Mucosa of stomach (tissue), 1 donor: ENCODE data around the gene CNNM2.

Experiments used
- H3K27me3 ChIP-seq: one replicate; pipeline ENCODE4 v1.7.0; 2013; ENCODE audit warnings: mild to moderate bottlenecking, low read length; ENCODE audit not compliant: control insufficient read depth, insufficient read depth
- H3K36me3 ChIP-seq: one replicate; pipeline ENCODE4 v1.7.0; 2013; ENCODE audit warnings: low read length; ENCODE audit not compliant: control insufficient read depth, insufficient read depth
- H3K4me1 ChIP-seq: one replicate; pipeline ENCODE4 v1.7.0; 2013; ENCODE audit warnings: mild to moderate bottlenecking, low read length; ENCODE audit not compliant: control insufficient read depth, insufficient read depth
- H3K4me3 ChIP-seq: one replicate; pipeline ENCODE4 v1.7.0; 2013; ENCODE audit warnings: low read length
- H3K9ac ChIP-seq: one replicate; pipeline ENCODE4 v1.7.0; 2013; ENCODE audit warnings: mild to moderate bottlenecking, low read length, moderate library complexity
- H3K9me3 ChIP-seq: one replicate; pipeline ENCODE4 v1.7.0; 2013; ENCODE audit warnings: mild to moderate bottlenecking, low read length, moderate library complexity; ENCODE audit not compliant: control insufficient read depth
- donor health status: Pancreatic carcinoma.

CNNM2 gene

DNA sequence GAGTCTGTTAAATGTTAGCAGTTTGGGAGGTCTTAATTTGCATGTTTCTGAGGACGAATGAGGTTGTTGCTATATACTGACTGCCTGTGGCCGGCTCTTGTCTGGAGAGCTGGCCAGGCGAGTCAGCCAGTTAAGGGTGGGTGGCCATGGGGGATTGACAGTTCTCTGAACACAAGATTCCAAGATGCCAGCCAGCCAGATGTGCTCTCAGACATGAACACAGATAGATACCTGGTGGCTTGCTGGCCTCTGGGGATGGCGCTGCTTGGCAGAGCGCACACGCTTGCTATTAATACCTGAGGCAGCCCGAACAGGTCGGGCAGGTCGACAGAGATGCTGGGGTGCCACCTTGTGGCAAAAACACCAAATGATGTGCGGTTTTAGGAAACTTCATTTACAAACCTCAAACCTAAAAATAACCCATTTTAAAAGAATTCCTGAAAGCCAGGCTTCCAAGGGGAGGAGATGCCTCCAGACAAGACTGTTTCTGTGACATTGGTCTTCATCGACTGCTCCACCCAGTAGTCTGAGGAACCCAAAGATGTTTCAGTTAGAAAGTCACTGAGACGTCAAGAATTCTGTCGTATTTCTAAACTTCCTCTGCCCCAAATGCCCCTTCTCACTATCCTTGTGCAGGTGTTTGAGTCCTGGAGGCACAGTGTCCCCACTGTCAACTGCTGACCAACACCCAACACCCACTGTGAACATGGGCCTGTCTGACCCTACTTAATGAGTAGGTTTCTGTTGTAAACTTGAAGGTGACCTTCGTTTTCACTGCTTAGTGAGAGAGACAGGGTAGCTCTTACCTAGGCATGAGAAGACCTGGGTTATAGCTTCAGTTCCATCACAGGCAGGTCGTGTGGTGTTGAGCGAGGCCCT, 151.6 kb downstream of the CNNM2 start:
- H3K4me1 ChIP-seq: no peaks in the 10 kb centered on the region
- no peak overlapping the region for H3K9ac ChIP-seq
- no peaks in the 10 kb centered on the region for H3K9me3 ChIP-seq
- no peaks in the 10 kb centered on the region for H3K27me3 ChIP-seq
- no peak overlapping the region for H3K4me3 ChIP-seq
- no peaks in the 10 kb centered on the region for H3K36me3 ChIP-seq

DNA sequence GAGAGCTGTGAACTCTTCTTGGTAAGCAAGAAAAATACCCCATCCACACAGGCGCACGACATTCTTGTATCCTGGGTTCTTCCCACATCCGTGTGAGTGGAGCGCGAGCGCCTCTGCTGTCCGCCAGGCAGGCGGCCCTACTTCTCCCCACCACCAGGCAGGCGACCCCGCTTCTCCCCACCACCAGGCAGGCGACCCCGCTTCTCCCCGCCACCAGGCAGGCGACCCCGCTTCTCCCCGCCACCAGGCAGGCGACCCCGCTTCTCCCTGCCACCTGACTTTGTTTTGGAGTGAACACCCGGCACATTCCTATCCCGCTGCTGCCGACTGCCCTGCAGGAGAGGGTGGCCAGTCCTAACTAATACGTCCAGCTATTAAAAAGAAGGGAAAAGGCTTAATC, 154.2 kb downstream of the CNNM2 start:
- Histone ChIP-seq H3K4me3 (no peak overlapping the region), H3K9ac (no peak overlapping the region), H3K4me1 (no peaks in the 10 kb centered on the region), H3K36me3 (no peaks in the 10 kb centered on the region), H3K9me3 (no peaks in the 10 kb centered on the region), H3K27me3 (no peaks in the 10 kb centered on the region)

DNA sequence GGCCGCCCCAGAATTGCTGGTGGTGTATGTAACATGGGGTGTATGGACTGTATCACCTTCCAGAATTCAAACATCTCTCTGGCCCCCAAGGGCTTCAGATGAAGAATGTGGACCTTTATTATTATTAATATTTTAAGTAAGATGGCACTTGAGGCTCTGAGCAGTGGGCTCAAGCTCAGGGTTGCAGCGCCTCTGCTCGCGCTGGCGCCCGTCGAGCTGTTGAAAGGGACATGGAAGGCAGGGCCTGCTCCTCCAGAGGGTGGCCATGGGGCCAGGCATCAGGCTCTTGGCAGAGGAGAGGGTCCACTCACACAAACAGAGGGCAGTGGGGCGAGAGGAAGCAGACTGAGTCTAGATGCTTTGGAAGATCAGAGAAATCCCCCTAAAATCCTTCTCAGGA, 154.8 kb downstream of the CNNM2 start:
- Histone ChIP-seq H3K4me1 (no peaks in the 10 kb centered on the region), H3K27me3 (no peaks in the 10 kb centered on the region), H3K9me3 (no peaks in the 10 kb centered on the region), H3K36me3 (no peaks in the 10 kb centered on the region), H3K9ac (no peak overlapping the region), H3K4me3 (no peak overlapping the region)

DNA sequence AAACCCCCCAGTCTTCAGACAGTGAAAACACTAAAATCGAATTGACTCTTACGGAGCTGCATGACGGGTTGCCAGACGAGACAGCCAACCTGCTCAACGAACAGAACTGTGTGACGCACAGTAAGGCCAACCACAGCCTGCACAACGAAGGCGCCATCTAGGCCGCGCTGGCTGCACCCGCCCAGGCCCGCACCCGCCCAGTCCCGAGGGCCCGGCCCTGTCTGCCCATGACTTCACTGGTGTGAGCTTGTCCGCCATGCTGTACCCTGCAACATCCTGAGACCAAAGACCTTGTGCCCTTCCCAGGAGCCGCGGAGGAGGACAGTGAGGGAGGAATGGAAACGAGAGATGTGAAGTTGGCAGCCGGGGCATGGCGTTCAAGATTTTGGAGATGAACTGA, 158.9 kb downstream of the CNNM2 start:
- Histone ChIP-seq H3K9me3 (no peaks in the 10 kb centered on the region), H3K4me1 (no peaks in the 10 kb centered on the region), H3K4me3 (no peak overlapping the region), H3K27me3 (no peaks in the 10 kb centered on the region), H3K36me3 (no peaks in the 10 kb centered on the region), H3K9ac (no peak overlapping the region)

DNA sequence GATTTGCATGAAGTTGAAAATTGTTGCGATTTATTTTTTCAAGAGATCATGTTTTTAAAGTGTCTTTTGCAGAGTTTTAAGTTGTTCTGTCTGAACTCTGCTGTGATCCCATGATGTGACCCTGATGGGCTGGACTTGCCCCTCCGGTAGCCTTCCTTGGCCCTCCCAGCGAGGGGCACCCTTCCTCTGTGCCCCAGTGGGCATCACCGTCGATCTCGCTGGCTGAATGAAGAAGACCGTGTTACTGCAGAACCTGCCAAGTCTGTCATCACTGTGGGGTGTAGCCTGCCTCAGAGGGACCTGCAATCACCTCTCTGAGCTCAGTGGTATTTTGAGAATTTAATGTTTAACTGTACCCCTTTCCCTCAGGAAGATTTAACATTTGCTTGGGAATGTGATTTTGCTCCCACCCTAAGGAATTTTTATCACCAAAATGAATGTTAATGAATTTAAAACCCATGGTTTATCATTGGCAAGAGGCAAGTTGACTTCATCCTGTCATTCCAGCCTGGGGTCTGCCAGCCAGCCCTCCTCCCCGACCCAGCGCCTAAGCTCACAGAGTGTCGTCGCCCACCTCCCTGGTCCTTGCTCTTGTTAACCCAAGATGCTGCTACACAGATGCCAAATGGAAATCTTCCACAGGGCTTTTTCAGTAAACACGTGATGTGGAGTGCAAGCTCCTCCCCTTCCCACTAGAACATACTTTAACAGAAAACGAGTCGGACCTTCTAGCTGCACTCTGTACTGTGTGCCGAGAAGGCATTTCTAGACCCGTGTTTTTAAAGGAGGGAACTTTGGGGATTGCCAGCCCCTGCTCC, 159.6 kb downstream of the CNNM2 start:
- Histone ChIP-seq H3K4me1 (no peaks in the 10 kb centered on the region), H3K27me3 (no peaks in the 10 kb centered on the region), H3K4me3 (no peak overlapping the region), H3K36me3 (no peaks in the 10 kb centered on the region), H3K9ac (no peak overlapping the region), H3K9me3 (no peaks in the 10 kb centered on the region)

DNA sequence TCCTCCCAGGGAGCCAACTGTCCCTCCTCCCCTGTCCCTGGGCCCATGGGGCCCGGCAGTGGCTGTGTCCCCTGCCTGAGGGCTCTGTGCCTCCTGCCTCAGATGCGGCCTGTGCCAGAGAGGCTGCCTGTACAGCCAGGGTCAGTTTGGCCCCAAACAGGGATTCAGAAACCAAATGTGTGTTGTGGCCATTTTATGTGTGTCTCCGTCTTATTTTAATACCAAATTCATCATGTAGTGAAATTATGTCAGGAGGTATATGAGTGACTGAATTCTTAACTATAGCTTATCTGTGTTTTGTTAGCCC, 160.2 kb downstream of the CNNM2 start:
- H3K9ac ChIP-seq: no peak overlapping the region
- H3K9me3 ChIP-seq: no peaks in the 10 kb centered on the region
- H3K27me3 ChIP-seq: no peaks in the 10 kb centered on the region
- no peak overlapping the region for H3K4me3 ChIP-seq
- no peaks in the 10 kb centered on the region for H3K36me3 ChIP-seq
- no peaks in the 10 kb centered on the region for H3K4me1 ChIP-seq

DNA sequence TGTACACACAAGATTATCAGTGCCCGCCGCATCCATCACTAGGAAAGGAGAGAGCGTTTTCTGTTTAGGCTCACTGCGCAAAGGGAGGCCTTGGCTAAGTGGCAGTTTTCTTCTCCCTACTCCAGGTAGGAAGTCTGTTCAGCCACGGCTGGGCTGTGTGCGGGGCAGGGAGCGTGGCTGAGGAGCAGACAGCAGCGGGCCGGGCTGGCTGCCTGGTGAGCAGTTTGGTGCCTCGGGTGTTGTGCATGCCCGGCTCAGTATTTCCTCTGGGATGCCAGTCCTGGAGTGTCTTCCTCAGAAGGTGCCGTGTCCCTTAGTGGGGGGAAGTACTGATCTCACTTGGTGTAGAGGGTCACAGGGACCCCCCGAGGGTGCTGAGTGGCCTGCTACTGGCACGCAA, 160.6 kb downstream of the CNNM2 start:
- Histone ChIP-seq H3K9ac (no peak overlapping the region), H3K4me1 (no peaks in the 10 kb centered on the region), H3K4me3 (no peak overlapping the region), H3K9me3 (no peaks in the 10 kb centered on the region), H3K27me3 (no peaks in the 10 kb centered on the region), H3K36me3 (no peaks in the 10 kb centered on the region)

DNA sequence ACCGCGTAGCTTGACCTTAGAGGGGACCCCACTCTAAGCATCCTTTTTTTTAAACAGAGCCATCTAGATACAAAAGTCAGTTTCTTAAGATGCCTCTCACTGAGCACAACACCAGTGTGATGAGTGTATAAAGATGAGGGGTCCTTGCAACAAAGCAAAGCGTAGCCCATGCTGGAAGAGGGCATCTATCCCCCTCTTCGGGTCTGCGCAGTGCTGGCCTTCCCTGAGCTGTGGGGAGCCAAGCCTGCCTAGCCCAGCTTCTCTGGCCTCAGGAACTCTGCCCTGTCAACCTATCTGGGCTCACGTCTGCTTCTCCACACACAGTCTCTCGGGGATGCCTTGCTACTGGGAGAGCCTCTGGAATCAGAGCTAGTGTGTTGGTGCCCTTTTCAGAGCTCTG, 161.0 kb downstream of the CNNM2 start:
- Histone ChIP-seq H3K4me1 (no peaks in the 10 kb centered on the region), H3K27me3 (no peaks in the 10 kb centered on the region), H3K9me3 (no peaks in the 10 kb centered on the region), H3K4me3 (no peak overlapping the region), H3K36me3 (no peaks in the 10 kb centered on the region), H3K9ac (no peak overlapping the region)

DNA sequence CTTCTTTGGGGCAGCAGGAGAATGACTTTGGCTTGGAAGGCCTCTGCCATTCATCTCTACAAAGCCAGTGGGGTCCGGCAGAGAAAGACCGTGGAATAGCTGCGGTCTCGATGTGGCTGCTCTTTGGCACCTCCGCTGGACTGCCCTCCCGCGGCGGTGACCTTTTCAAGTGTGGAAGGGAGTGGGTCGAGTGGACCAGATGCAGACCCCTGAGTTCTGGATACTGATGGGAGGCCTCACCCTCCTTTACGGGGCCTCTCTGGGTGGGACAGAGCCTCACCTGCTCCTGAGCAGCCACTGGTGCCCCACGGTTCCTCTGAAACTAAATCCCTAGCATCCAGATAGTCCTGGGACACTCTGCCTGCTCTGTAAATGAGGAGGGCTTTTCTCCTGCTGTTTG, 161.9 kb downstream of the CNNM2 start:
- no peaks in the 10 kb centered on the region for H3K4me1 ChIP-seq
- no peaks in the 10 kb centered on the region for H3K27me3 ChIP-seq
- no peaks in the 10 kb centered on the region for H3K36me3 ChIP-seq
- H3K9me3 ChIP-seq: no peaks in the 10 kb centered on the region
- no peak overlapping the region for H3K4me3 ChIP-seq
- no peak overlapping the region for H3K9ac ChIP-seq

DNA sequence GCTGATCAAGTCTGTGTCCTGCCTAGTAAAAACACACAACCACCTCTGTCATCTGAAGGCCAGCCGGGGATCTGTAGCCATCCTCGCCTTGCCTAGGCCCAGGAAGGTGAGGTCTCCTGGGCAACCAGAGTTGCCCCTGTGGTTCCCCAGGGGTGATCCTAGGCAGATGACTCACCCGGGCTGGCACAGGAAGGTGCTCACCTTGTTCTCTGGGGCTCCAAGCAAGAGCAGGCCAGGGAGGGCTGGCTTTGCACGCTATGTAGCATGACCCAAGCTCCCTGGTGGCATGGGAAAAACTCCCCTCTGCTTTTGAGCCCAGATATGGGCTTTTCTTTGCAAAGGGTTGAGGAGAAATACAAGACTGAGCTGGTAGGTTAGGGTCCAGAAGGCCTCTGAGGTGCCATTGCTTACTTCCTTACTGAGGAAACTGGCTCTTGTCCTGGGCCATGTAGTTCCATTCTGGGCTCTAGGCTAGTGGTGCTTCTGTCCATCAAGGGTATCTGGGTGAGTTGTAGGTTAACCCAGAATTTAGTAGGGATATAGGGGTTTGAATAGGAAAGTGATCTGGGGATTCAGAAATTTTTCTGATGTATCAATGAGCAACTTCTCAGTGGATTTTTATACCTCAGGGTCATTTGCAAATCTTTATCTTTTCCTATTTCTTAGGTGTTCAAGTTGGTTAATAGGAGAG, 162.9 kb downstream of the CNNM2 start:
- Histone ChIP-seq H3K27me3 (no peaks in the 10 kb centered on the region), H3K4me1 (no peaks in the 10 kb centered on the region), H3K9me3 (no peaks in the 10 kb centered on the region), H3K4me3 (no peak overlapping the region), H3K36me3 (no peaks in the 10 kb centered on the region), H3K9ac (no peak overlapping the region)

DNA sequence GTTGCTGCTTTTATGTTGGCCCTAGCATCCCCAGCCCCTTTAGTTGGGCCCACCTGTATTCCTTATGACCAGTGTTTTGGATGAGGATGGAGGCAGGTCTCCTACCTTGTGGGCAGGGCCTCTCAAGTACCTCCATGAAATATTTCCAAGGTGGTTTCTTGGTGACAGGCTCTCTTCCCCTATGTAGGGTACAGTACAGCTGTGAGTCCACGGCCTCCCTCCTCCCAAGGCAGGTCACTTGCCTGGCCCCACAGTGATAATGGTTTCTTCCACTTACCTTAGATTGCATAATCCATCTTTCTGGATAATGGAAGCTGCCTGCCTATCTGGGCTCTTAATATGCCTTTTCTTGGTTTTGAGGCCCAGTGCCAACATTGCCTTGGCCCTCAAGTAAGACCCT, 164.6 kb downstream of the CNNM2 start:
- no peaks in the 10 kb centered on the region for H3K36me3 ChIP-seq

More for the DNA sequence above, 164.6 kb downstream of the CNNM2 start:
- Histone ChIP-seq H3K4me1 (no peaks in the 10 kb centered on the region), H3K9ac (no peak overlapping the region), H3K4me3 (no peak overlapping the region), H3K9me3 (no peaks in the 10 kb centered on the region), H3K27me3 (no peaks in the 10 kb centered on the region)
